ENCODE results near the gene TRNT1. TPM values are rescaled to one million over a fixed set of nuclear protein-coding genes. Genes with fewer than 3 reads are reported as not detected.

TRNT1 gene
- total RNA-seq, 1 experiment from 2014 or later = 41.7 TPM

GRCh38 chr3:3105246-3105645 lies 21.5 kb upstream of the TRNT1 start:
- H3K27me3 ChIP-seq (replicated peaks; ENCODE audit: insufficient read depth, low read depth, low read length, poor library complexity) = no peaks in the 10 kb centered on the region
- H3K4me3 ChIP-seq (ENCODE audit: low read depth, low read length, poor library complexity, severe bottlenecking) = no peak overlapping the region
- ChIA-PET CTCF (no interaction called here), POLR2A (ENCODE audit: low non-redundant PET) (no interaction called here)
- no peak for TF ChIP-seq CTCF (conservative IDR thresholded peaks at IDR 0.05; ENCODE audit: low read depth, low read length)
- TF ChIP-seq EZH2 (IDR thresholded peaks at IDR 0.05; ENCODE audit: borderline replicate concordance, low read depth, low read length, poor library complexity, severe bottlenecking) = no peak
- intact Hi-C loops (cut with micrococcal nuclease; ENCODE audit: unreplicated experiment) = no loop called here
- no TSS peak for BruUV-seq (replicated peaks)
- no peaks in the 10 kb centered on the region for H3K36me3 ChIP-seq (ENCODE audit: insufficient read depth, low read length, poor library complexity, severe bottlenecking)
- DNase-seq (ENCODE audit: low spot score) = no peak
- no peak overlapping the region for H3K27ac ChIP-seq (ENCODE audit: low read depth, low read length, poor library complexity, severe bottlenecking)
- H3K4me1 ChIP-seq (ENCODE audit: insufficient read depth, low read length, poor library complexity, severe bottlenecking) = peaks cover 6% of the 10 kb centered on the region
- no peaks in the 10 kb centered on the region for H3K9me3 ChIP-seq (ENCODE audit: low read depth, low read length, poor library complexity, severe bottlenecking)

- CTCF ChIA-PET = no interaction called here
- Histone ChIP-seq H3K27me3 (replicated peaks; ENCODE audit: insufficient read depth, low read depth, low read length, poor library complexity) (no peaks in the 10 kb centered on the region), H3K27ac (ENCODE audit: low read depth, low read length, poor library complexity, severe bottlenecking) (no peak overlapping the region), H3K9me3 (ENCODE audit: low read depth, low read length, poor library complexity, severe bottlenecking) (no peaks in the 10 kb centered on the region), H3K36me3 (ENCODE audit: insufficient read depth, low read length, poor library complexity, severe bottlenecking) (no peaks in the 10 kb centered on the region), H3K4me3 (ENCODE audit: low read depth, low read length, poor library complexity, severe bottlenecking) (no peak overlapping the region), H3K4me1 (ENCODE audit: insufficient read depth, low read length, poor library complexity, severe bottlenecking) (peaks cover 6% of the 10 kb centered on the region)
- intact Hi-C loops (cut with micrococcal nuclease; ENCODE audit: unreplicated experiment) = no loop called here
- no peak for TF ChIP-seq EZH2 (IDR thresholded peaks at IDR 0.05; ENCODE audit: borderline replicate concordance, low read depth, low read length, poor library complexity, severe bottlenecking)
- TF ChIP-seq CTCF (conservative IDR thresholded peaks at IDR 0.05; ENCODE audit: low read depth, low read length) = no peak
- no TSS peak for BruUV-seq (replicated peaks)
- no peak for DNase-seq (ENCODE audit: low spot score)
- POLR2A ChIA-PET (ENCODE audit: low non-redundant PET) = no interaction called here
Measured at GRCh38 chr3:3105815-3106214, 20.9 kb upstream of the TRNT1 start.

GRCh38 chr3:3107181-3107580 lies 19.6 kb upstream of the TRNT1 start:
- intact Hi-C loops (cut with micrococcal nuclease; ENCODE audit: unreplicated experiment) = no loop called here
- Histone ChIP-seq H3K27me3 (replicated peaks; ENCODE audit: insufficient read depth, low read depth, low read length, poor library complexity) (no peaks in the 10 kb centered on the region), H3K36me3 (ENCODE audit: insufficient read depth, low read length, poor library complexity, severe bottlenecking) (no peaks in the 10 kb centered on the region), H3K9me3 (ENCODE audit: low read depth, low read length, poor library complexity, severe bottlenecking) (no peaks in the 10 kb centered on the region), H3K4me1 (ENCODE audit: insufficient read depth, low read length, poor library complexity, severe bottlenecking) (peaks cover 6% of the 10 kb centered on the region), H3K4me3 (ENCODE audit: low read depth, low read length, poor library complexity, severe bottlenecking) (no peak overlapping the region), H3K27ac (ENCODE audit: low read depth, low read length, poor library complexity, severe bottlenecking) (no peak overlapping the region)
- no peak for TF ChIP-seq CTCF (conservative IDR thresholded peaks at IDR 0.05; ENCODE audit: low read depth, low read length)
- no peak for TF ChIP-seq EZH2 (IDR thresholded peaks at IDR 0.05; ENCODE audit: borderline replicate concordance, low read depth, low read length, poor library complexity, severe bottlenecking)
- ChIA-PET POLR2A (ENCODE audit: low non-redundant PET) (no interaction called here), CTCF (no interaction called here)
- no peak for DNase-seq (ENCODE audit: low spot score)
- BruUV-seq (replicated peaks) = no TSS peak
